SK-N-MC (cell line): ENCODE results near the gene KLHDC10.

Experiments used
- EZH2 ChIP-seq: fragments of 200-600 bp; sonication (generic); IDR thresholded peaks from one replicate; pipeline ENCODE4 v1.6.1; 2017; ENCODE audit warnings: antibody characterized with exemption
- FOXP2 ChIP-seq: optimal IDR thresholded peaks from 2 replicates; pipeline ENCODE3; 2011; ENCODE audit warnings: mild to moderate bottlenecking, moderate library complexity; ENCODE audit not compliant: insufficient read depth; ENCODE audit errors: extremely low read length, control extremely low read depth
- POLR2AphosphoS5 ChIP-seq: IDR thresholded peaks from 2 replicates; pipeline ENCODE4 v1.6.1; 2012; ENCODE audit warnings: mild to moderate bottlenecking, low read depth, low read length, borderline replicate concordance

- TF ChIP-seq EZH2 = no peak
- TF ChIP-seq POLR2AphosphoS5 = no peak
- no peak for TF ChIP-seq FOXP2
These were observed 57.5 kb downstream of the KLHDC10 start for GRCh38 chr7:130127821-130128317.
